Left cardiac atrium (tissue), 4 donors: Measurements from ENCODE around the gene PACSIN1. TPM values are rescaled to one million over a fixed set of nuclear protein-coding genes. Genes with fewer than 3 reads are reported as not detected.

Experiments used
- ATAC-seq, 2 donors: fragments of 200-7000 bp; cut with Tn5 transposase; one replicate each; pipeline ENCODE4 v1.9.1; 2020; ENCODE audit warnings: mild to moderate bottlenecking in 2 of 2, moderate library complexity in 2 of 2
- DNase-seq: peaks from one replicate; pipeline ENCODE4 v3.0.0-alpha.2; 2020
- intact Hi-C, 2 donors: fragments of 100-400 bp; cut with DNase I; formaldehyde crosslinking; loops; one replicate each; pipeline versions ENCODE4 v1.14.1 to v1.15.1; 2022 to 2023
- total RNA-seq, 2 donors: library from RNA; stranded (reverse); fragmentation: NEBNext Ultra II Directional; extraction: Animal tissue kit (Norgen Biotek cat#: 25700); gene quantifications; one replicate each; pipeline ENCODE4 v1.2.1, GENCODE V29; 2021
- donor health status: DM: no; HTN: yes; CAD: no.
- donor health status: DM: no; HTN: yes; CAD: no; lungs with severe emphysema.
- donor health status: DM: yes; HTN: yes; CAD: no.
- donor health status: Dilated cardiomyopathy.

Gene PACSIN1
- total RNA-seq, 2 donors from 2014 or later, result 3.4 to 8.4 TPM

- DNase-seq, result no peak
- intact Hi-C loops, result loop anchor here in 1 of 2 donors (5.0 kb wide), 1 partner anchor 151 kb away; no protein-coding TSS in a partner anchor
- no peak for ATAC-seq
Measured at GRCh38 chr6:34455831-34456230, 10.0 kb upstream of the PACSIN1 start.

GRCh38 chr6:34457382-34457741, 8.5 kb upstream of the PACSIN1 start:
- DNase-seq (no peak), ATAC-seq (no peak)
- intact Hi-C loops, result loop anchor here in 1 of 2 donors (5.0 kb wide), 1 partner anchor 150 kb away; no protein-coding TSS in a partner anchor

GRCh38 chr6:34457742-34458735, 7.8 kb upstream of the PACSIN1 start:
- no peak for ATAC-seq
- intact Hi-C loops, result loop anchor here in 1 of 2 donors (5.0 kb wide), 1 partner anchor 149 kb away; no protein-coding TSS in a partner anchor
- DNase-seq, result no peak

- DNase-seq, result no peak
- intact Hi-C loops, result loop anchor here (2.0 to 5.0 kb wide), 2 partner anchors 147 to 149 kb away; no protein-coding TSS in a partner anchor
- ATAC-seq, result peak in 1 of 2 donors; percentile 40
Measured at GRCh38 chr6:34459899-34460593, 5.8 kb upstream of the PACSIN1 start.

- ATAC-seq, result no peak
- DNase-seq, result no peak
- intact Hi-C loops, result loop anchor here in 1 of 2 donors (2.0 kb wide), 1 partner anchor 148 kb away; no protein-coding TSS in a partner anchor
Measured at GRCh38 chr6:34460796-34461507, 4.9 kb upstream of the PACSIN1 start.

- DNase-seq (no peak), ATAC-seq (no peak)
- intact Hi-C loops, result no loop called here
Measured at GRCh38 chr6:34462010-34462409, 3.9 kb upstream of the PACSIN1 start.

GRCh38 chr6:34462551-34462971, 3.3 kb upstream of the PACSIN1 start:
- DNase-seq, result peak; percentile 54
- peak; percentile 90 for ATAC-seq
- intact Hi-C loops, result no loop called here

GRCh38 chr6:34463299-34463698, 2.6 kb upstream of the PACSIN1 start:
- ATAC-seq (no peak), DNase-seq (no peak)
- intact Hi-C loops, result no loop called here

GRCh38 chr6:34463849-34464248, 2.0 kb upstream of the PACSIN1 start:
- no peak for DNase-seq
- intact Hi-C loops, result no loop called here
- ATAC-seq, result no peak

GRCh38 chr6:34466242-34467185, 638 bp downstream of the PACSIN1 start:
- ATAC-seq, result peak in 1 of 2 donors; percentile 11
- no peak for DNase-seq
- intact Hi-C loops, result no loop called here

GRCh38 chr6:34468378-34468892, 2.6 kb downstream of the PACSIN1 start:
- ATAC-seq (no peak), DNase-seq (no peak)
- intact Hi-C loops, result no loop called here

- DNase-seq, result no peak
- ATAC-seq, result no peak
- intact Hi-C loops, result no loop called here
Measured at GRCh38 chr6:34469499-34469898, 3.6 kb downstream of the PACSIN1 start.

- no peak for DNase-seq
- intact Hi-C loops, result no loop called here
- no peak for ATAC-seq
Measured at GRCh38 chr6:34472425-34472824, 6.5 kb downstream of the PACSIN1 start.

GRCh38 chr6:34473967-34474366, 8.1 kb downstream of the PACSIN1 start:
- ATAC-seq, result no peak
- intact Hi-C loops, result no loop called here
- no peak for DNase-seq

GRCh38 chr6:34474754-34475153, 8.9 kb downstream of the PACSIN1 start:
- intact Hi-C loops, result no loop called here
- no peak for DNase-seq
- no peak for ATAC-seq

GRCh38 chr6:34475238-34475682, 9.4 kb downstream of the PACSIN1 start:
- intact Hi-C loops, result no loop called here
- ATAC-seq (no peak), DNase-seq (no peak)

GRCh38 chr6:34475767-34476328, 10.0 kb downstream of the PACSIN1 start:
- intact Hi-C loops, result no loop called here
- ATAC-seq (no peak), DNase-seq (no peak)

- intact Hi-C loops, result no loop called here
- no peak for ATAC-seq
- DNase-seq, result no peak
Measured at GRCh38 chr6:34476447-34476846, 10.6 kb downstream of the PACSIN1 start.
